Raji (cell line): Measurements from ENCODE around the gene NKD1.

Experiments used
- POLR2A ChIP-seq: IDR thresholded peaks from 2 replicates; pipeline ENCODE4 v1.6.1; 2011; ENCODE audit warnings: low read depth, low read length, control low read depth; ENCODE audit not compliant: insufficient read depth

Gene NKD1

DNA sequence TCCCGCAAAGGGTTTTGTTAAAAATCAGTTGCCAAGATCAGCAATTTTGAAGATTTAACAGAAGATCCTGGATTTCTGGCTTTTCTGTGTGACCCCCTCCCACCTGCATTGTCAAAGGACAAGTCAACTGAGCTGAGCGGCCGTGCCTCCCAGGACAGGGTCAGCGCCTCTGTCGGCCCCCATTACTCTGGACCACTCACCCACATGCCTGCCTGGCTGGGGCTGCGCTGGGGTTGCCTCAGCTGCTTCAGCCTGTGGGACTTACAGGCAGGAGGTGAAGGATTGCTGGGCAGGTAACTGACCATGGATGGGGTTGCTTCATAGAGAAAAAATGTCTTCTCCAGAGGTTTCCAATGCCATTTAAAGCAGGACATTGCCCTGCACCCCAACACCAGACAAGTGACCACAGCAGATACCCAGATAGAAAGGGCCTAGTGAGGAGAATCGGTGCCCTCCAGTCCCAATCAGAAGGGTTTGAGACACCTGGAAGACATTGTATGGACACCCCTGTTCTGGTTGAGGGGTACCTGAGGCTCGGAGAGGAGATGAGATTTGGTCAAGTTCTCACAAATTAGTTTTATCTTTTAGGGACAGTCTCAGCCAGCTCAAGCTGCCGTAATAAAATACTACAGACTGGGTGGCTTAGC is 80.1 kb downstream of the NKD1 start:
- no peak for TF ChIP-seq POLR2A

DNA sequence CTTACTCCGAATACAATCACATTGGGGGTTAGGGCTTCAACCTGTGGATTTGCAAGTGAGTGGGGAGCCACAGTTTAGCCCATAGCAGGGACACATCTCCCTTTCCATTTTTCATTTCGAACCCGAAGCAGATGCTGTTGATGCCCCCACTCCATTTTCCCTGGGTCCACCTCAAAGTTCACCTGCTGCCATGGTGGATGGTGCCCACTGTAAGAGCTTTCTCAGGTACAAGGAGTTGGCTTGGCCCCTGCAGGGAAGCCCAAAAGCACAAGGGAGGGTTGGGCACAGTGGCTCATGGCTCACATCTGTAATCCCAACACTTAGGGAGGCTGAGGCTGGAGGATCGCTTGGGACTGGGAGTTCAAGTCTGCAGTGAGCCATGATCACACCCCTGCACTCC is 81.1 kb downstream of the NKD1 start:
- no peak for TF ChIP-seq POLR2A

DNA sequence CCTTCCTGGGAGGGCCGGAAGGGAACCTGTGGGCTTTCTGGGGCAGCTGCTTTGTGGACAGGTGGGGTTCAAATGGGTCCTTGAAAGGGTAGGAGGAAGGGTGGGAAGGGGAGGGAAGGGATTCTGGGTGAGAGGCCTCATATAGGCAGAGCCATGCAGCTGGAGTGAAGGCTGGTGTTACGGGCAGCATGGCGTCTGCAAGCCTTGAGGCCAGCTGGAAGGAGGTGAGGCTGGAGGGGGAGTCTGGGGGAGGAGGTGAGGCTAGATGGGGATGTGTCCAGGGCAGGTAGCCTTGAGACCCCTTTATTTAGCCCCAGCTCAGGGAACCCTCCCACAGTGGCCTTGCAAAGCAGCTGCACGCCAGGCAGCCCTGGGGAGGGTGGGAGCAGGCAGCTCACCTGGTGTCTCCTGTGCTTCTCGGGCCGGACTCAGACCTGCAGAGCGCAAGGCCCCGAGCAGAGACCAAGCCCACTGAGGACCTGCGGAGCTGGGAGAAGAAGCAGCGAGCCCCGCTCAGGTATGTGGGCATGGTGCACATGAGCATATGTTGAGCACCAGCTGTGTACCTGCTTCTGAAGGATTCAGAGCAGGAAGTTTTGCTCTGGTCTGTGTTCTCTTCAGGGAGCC is 82.3 kb downstream of the NKD1 start:
- no peak for TF ChIP-seq POLR2A

DNA sequence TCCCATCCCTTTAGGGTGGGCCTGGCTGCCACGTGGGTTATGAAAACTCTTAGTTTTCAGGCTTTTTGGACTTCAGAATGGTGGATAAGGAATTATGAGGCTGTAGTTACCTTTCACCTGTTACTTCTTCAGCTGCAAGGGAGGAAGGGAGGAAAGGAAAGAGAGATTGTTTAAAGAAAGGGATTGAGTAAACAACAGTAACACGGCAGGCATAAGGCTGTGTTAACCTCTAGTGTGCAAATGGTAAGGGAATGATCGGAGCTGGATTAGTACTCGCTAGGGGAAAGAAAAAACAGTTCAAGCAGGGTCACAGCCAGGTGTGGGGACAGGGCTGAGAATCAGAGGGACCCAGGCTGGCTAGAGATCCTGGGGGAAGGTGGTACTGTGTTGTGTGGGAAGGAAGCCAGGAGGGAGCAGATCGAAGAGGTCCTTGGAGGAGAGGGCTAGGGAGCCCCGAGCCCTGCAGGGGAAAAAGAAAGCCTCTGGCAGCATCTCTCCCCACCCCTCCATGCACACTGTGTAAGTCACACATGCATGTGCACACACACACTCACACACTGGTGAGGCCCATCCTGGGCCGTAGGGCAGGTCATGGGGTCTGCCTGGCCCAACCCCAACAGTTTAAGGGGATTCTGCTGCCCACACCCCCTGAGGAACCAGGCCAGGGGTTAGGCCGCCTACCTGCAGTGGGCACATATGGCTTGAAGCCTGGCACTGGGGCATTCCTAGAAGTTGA is 83.2 kb downstream of the NKD1 start:
- no peak for TF ChIP-seq POLR2A

DNA sequence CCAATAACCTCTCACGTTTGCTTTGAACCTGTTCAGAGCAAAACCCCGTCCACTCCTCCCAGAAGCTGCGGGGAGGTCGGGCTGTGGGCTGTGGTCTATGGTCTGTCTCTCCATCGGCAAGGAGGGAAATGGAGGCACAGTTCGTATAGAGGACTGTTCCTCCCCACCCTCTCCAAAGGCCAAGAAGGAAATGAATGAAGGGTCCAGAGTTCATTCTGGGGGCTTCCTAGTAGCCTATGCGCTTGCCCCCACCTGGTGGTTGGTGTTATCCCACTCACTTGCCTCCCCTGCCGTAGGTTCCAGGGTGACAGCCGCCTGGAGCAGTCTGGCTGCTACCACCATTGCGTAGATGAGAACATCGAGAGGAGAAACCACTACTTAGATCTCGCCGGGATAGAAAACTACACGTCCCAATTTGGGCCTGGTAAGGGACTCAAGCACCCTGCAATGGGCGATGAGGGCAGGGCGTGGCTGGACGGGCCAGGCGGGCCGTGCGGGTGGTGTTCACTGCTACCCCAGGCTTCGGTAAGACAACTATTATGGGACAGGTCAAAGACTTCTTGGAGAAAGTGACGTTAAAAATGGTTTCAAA is 83.9 kb downstream of the NKD1 start:
- no peak for TF ChIP-seq POLR2A

DNA sequence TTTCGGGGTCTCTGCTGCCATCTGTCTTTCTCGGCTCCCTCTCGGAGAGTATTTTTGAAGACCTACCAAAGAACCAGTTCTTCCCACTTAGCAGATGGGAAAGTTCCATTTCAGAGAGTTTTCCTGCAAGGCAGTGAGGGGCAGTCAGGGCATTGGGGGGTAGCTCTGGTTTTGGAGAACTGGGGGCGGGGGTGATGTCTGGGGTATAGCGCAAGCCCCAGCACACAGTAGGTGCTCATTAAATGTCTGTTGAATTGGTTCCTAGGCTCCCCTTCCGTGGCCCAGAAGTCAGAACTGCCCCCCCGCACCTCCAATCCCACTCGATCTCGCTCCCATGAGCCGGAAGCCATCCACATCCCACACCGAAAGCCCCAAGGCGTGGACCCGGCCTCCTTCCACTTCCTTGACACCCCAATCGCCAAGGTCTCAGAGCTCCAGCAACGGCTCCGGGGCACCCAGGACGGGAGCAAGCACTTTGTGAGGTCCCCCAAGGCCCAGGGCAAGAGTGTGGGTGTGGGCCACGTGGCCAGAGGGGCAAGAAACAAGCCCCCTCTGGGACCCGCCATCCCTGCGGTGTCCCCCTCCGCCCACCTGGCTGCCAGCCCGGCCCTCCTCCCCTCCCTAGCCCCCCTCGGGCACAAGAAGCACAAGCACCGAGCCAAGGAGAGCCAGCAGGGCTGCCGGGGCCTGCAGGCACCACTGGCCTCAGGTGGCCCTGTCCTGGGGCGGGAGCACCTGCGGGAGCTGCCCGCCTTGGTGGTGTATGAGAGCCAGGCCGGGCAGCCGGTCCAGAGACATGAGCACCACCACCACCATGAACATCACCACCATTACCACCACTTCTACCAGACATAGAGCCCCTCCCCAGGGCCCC is 85.0 kb downstream of the NKD1 start:
- TF ChIP-seq POLR2A, result no peak

DNA sequence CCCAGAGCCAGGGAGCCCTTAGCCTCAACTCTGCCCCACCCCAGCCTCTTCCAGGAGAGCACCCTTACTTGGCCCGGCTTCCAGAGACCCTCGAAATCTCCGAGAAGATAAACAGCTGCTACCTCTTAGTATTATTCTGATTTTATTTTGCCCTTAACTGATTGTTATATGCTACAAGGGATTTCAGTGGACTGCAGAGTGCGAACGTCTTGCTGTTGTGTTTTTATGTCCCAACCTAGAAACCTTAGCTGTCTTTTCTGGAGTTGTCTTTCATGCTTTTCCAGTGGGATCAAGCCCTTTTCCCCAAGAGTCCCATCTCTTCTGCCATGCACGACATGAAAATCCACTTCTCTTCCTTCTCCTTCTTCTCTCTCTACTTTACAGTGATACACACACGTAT is 85.9 kb downstream of the NKD1 start:
- no peak for TF ChIP-seq POLR2A

DNA sequence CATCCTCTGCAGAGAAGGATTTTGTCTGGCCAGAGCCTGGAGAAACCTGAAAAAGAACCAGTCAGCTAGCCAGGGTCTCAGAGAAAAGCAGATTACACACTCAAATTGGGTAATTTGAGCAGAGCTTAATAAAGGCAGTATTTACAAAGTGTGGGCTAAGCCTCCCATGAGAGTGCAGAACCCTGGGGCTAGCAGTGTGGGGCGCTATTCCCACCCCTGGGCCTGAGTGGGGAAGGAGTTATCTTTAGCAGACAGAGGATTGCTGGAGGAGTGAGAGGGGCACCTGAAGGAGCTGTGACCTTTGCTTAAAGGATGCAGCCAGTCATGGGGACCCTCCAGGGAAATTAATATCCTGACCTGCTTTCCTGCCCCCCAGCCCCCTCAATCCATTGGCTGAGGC is 86.8 kb downstream of the NKD1 start:
- no peak for TF ChIP-seq POLR2A

DNA sequence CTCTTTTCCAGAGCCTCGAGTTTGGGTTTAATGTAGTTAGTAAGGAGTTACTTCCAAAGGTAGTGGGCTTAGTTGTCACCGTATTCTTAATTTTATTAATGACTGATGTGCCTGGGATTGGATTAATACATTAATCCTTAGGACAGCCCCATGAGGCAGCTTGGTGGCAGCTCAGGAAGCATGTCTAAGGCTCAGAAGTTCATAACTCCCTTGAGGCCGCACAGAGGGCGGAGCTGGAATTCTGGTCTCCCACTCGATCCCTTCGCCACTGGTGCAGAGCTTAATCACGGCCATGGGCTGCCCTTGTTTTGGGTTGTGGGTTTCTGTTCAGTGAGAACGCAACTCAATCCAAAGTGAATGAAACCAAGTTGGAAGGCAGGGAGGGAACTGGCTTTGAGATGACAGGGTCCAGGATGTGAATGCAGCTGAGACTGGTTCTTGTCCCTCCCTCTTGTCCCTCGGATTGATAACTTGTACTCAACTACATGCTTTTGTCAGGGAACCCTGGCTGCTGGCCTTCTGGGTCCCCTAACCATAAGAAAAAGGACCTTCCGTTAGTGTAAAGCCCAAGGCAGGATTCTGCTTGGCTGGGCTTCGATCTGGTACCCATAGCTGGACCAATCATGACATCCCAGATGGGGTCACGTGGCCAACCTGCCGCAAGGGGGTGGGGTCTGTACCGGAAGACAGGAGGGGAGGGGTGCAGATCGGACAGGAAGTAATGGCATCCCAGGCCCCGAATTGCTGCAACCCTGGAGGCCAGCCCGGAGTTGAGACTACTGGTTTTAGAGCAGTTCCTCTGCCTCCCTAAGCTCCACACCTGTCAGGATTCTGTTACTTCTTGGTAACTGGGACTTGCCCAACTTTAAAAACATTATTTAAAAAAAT is 87.6 kb downstream of the NKD1 start:
- no peak for TF ChIP-seq POLR2A

DNA sequence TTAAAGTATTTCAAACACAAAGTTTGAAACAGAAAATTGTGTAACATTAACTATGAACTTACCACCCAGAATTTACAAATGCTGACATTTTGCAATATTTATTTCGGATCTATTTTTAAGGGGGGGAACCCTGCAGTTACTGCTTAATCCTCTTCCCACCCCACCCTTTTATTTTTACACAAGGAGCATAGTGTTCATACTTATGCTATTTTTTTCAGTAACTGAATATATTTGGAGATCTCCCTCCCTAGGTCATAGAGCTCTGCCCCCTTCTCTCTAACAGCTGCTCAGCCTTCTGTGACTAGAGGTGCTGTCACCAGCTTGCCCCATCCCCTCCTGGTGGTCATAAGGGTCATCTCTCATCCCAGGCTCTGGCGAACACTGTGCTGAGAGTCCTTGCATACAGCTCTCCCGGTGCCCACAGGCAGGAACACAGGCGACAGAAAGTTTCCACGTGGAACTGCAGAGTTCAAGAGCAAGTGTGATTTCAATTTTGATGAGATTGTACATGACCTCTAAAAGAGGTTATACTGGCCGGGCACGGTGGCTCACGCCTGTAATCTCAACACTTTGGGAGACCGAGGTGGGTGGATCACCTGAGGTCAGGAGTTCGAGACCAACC is 88.7 kb downstream of the NKD1 start:
- no peak for TF ChIP-seq POLR2A

DNA sequence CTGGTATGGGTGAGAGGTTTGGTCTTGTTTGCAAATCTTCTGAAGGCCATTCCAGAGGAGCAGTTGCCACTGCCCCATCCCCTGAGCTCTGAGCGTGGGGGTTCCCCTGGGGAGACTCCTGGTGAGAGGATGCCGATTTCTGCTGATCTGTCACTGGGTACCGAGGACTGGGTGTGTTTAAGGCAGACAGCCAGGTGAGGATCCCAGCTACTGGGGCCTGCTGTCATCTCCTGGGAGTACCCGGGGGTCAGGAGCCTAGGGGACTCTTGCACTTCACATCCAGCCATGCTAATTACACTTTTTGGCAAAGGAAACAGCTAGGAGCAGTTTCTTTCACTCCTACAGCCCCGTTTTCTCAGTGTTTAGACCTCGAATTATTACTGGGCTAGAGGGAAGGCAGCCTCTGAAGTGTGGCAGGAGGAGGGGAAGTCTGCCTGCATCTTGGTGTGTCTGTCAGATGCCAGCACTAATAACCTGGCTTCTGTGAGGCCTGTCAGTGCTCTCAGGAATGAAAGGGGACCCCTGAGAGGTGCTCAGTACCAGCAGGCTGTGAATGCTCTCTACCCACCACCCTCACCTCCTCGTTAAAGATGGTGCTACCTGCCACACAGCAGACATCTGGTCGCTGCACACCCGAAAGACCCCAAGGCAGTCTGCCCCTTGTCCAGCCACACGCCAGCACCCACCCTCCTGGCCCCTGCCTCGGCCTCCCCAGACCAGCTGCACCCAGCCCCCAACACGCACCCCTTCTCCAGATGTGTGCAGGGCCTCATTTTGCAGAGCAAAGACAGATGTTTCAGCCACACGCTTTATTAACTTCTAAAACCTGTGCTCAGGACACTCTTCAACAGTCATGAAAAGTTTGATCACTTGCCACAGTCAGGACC is 89.8 kb downstream of the NKD1 start:
- no peak for TF ChIP-seq POLR2A

DNA sequence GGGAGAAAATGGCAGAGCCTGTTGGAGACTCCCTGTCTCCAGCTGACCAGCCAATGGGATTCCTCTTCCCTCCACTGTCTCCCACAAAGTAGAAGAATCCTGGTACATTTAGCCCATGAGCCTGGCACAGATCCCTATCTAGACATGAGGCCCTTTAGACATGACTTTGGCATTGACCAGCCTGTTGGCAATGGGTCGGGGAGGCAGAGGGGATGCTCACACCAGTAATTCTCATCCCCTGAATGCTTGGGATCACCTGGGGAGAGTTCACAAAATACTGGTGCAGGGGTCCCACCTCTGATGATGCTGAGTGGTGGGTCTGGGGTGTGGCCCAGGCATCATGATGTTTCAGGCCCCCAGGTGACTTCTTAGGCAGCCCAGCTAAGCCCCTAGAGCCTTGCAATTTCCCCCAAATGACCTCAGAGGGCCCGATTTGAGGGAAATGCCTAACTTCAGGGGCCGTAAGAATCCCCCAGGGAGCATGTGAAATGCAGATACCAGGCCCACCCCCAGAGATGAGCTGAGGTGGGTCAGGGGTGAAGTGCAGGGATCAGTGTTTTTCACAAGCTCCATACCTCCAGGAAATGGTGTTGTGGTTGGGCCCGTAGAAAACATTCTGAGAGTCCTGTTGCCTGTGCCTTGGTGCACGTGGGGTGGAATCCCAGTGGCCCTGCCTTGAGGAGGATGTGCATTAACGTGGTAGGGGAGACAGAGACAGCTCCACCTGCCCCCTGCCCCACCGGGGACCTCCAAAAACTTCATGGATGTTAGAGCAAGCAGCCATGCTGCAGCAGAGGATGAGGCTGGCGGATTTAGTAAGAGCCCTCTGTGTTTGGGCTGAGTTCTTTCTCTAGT is 90.8 kb downstream of the NKD1 start:
- no peak for TF ChIP-seq POLR2A
